IPS-15b (cell line): ENCODE measurements around the gene FOS.
"Not testable (repeated sequence)": the region's sequence is repeated elsewhere in the genome, so short reads cannot be mapped to it uniquely, and the experiment has no call there.

Experiments
- H3K27me3 ChIP-seq: one replicate; pipeline ENCODE4 v1.6.1; 2013; ENCODE audit warnings: low read length; ENCODE audit not compliant: control insufficient read depth, insufficient read depth
- H3K36me3 ChIP-seq: one replicate; pipeline ENCODE4 v1.6.1; 2013; ENCODE audit warnings: low read length; ENCODE audit not compliant: control insufficient read depth, insufficient read depth
- H3K4me1 ChIP-seq: one replicate; pipeline ENCODE4 v1.6.1; 2013; ENCODE audit warnings: mild to moderate bottlenecking, low read length; ENCODE audit not compliant: control insufficient read depth, insufficient read depth
- H3K4me3 ChIP-seq: one replicate; pipeline ENCODE4 v1.5.1; 2013; ENCODE audit warnings: low read depth, low read length
- H3K9ac ChIP-seq: one replicate; pipeline ENCODE4 v1.6.1; 2013; ENCODE audit warnings: low read depth, mild to moderate bottlenecking, low read length
- H3K9me3 ChIP-seq: one replicate; pipeline ENCODE4 v1.6.1; 2013; ENCODE audit warnings: mild to moderate bottlenecking, low read length; ENCODE audit not compliant: control insufficient read depth, insufficient read depth

FOS gene

DNA sequence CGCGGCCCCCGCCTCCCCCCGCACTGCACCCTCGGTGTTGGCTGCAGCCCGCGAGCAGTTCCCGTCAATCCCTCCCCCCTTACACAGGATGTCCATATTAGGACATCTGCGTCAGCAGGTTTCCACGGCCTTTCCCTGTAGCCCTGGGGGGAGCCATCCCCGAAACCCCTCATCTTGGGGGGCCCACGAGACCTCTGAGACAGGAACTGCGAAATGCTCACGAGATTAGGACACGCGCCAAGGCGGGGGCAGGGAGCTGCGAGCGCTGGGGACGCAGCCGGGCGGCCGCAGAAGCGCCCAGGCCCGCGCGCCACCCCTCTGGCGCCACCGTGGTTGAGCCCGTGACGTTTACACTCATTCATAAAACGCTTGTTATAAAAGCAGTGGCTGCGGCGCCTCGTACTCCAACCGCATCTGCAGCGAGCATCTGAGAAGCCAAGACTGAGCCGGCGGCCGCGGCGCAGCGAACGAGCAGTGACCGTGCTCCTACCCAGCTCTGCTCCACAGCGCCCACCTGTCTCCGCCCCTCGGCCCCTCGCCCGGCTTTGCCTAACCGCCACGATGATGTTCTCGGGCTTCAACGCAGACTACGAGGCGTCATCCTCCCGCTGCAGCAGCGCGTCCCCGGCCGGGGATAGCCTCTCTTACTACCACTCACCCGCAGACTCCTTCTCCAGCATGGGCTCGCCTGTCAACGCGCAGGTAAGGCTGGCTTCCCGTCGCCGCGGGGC lies at the start of gene FOS:
TSS of gene FOS (plus strand) at position 407 of the 731 bp plus-strand sequence. CDS start at position 562, 155 bp downstream.
- Histone ChIP-seq H3K4me1 (peaks cover 12% of the 10 kb centered on the region), H3K36me3 (peaks cover 9% of the 10 kb centered on the region), H3K4me3 (peak within 1 kb of the TSS; percentile 78), H3K27me3 (peaks cover 32% of the 10 kb centered on the region), H3K9me3 (no peaks in the 10 kb centered on the region), H3K9ac (peak within 1 kb of the TSS; percentile 86)

DNA sequence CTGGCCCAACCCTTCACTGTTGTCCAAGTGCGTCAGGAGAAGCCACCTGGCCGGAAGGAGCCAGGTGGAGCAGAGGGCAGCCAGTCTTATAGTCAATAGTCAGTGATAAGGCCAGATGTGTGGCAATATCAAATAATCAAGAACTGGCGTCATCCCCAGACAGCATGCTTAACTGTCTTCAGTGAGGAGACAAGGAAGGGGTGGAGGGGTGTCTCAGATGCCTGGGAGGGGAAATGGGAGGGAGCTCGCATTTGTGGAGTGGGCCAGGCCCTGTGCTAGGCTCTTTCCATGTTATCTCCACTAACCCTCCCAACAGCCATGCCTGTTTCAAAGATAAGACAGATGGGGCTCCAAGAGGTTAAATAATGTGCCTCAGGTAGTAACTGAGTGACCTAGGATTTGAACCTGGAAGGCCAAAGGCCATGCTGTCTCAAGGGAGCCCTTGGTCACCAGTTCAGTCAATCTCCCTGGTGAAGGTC lies 48.9 kb upstream of the FOS start:
- Histone ChIP-seq H3K9ac (no peak overlapping the region), H3K9me3 (no peaks in the 10 kb centered on the region), H3K4me3 (no peak overlapping the region), H3K36me3 (no peaks in the 10 kb centered on the region), H3K4me1 (peaks cover 3% of the 10 kb centered on the region), H3K27me3 (no peaks in the 10 kb centered on the region)

DNA sequence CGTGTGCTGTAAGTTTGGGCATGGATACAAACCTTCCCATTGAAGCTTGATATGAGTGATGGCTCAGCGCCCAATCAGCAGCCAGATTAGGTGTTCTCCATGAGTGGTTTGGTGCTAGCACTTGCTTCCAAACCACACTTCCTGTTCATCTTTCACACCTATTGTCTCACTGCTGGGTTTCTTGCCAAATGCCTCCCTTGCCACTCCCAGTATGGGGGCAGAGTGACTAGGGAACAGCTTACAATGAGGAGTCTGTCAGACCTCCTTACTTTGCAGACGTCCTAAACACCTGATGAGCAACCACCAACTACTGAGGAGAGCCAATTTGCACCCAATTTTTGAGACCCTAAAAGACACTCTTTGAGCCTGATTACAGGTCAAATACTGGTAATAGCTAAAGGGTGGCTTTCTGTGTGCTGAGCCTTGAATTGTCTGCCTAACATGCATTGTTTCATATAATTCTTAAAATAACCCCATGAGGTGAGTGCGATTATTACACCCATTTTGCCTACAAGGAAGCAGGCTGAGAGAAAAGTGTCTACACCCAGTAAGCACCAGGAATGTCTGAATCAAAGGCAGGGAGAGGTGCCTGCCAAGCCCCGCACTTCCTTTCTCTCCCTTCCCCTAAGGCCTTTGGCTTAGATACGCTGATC lies 48.4 kb upstream of the FOS start:
- H3K4me3 ChIP-seq = no peak overlapping the region
- H3K4me1 ChIP-seq = peaks cover 3% of the 10 kb centered on the region
- H3K27me3 ChIP-seq = no peaks in the 10 kb centered on the region
- no peaks in the 10 kb centered on the region for H3K36me3 ChIP-seq
- no peak overlapping the region for H3K9ac ChIP-seq
- no peaks in the 10 kb centered on the region for H3K9me3 ChIP-seq

DNA sequence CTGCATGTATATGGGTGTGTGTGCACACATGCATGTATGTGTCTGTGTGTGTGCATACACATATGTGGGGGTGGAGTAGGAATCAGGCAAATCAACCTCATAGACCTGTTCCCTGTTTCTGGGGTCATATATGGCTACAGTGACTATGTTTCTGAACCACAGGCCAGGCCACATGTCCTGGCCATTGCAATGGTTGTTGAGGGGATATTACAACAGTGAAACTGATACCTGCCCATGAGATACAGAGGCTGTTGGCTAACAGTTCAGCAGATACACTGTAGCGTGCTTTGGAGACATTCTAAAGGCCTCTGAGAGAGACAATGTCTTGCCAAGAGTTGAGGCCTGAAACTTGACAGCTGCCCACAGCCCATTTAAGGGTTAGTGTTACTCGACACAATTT lies 47.3 kb upstream of the FOS start:
- Histone ChIP-seq H3K36me3 (no peaks in the 10 kb centered on the region), H3K4me1 (peaks cover 3% of the 10 kb centered on the region), H3K9ac (no peak overlapping the region), H3K9me3 (no peaks in the 10 kb centered on the region), H3K27me3 (no peaks in the 10 kb centered on the region), H3K4me3 (no peak overlapping the region)

DNA sequence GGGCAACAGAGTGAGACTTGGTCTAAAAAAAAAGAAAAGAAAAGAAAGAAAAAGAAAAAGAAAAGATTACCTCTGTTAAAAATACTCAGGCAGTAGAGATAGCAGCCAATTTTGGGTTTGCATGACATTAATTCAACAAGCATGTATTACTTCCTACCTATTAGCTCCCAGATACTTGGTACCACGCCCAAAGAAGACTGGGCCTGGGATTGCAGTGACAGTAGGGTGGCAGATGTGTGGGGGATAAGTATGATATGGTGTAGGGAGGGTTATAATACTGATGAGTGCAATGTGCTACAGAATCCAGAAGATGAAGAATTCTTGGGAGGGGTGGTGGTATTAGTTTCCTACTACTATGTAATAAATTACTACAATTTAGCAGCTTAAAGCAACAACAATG lies 46.4 kb upstream of the FOS start:
- H3K9me3 ChIP-seq = no peaks in the 10 kb centered on the region
- no peak overlapping the region for H3K9ac ChIP-seq
- no peaks in the 10 kb centered on the region for H3K36me3 ChIP-seq
- H3K4me1 ChIP-seq = peaks cover 4% of the 10 kb centered on the region
- H3K27me3 ChIP-seq = no peaks in the 10 kb centered on the region
- no peak overlapping the region for H3K4me3 ChIP-seq

DNA sequence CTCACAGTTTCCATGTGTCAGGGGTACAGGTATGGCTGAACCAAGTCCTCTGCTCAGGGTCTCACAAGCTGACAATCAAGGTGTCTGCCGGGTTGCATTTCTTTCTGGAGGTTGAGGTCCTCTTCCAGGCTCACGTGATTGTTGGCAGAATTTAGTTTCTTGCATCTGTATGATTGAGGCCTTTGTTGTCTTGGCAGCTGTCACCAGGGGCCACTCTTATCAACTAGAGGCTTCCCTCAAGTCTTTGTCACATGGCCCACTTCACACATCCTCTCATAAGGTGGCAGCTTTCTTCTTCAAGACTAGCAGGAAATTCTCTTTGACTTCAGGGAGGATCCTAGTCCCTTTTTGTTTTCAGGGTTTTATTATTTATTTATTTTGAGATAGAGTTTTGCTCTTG lies 46.0 kb upstream of the FOS start:
- Histone ChIP-seq H3K4me1 (peaks cover 4% of the 10 kb centered on the region), H3K27me3 (no peaks in the 10 kb centered on the region), H3K4me3 (no peak overlapping the region), H3K9ac (no peak overlapping the region), H3K36me3 (no peaks in the 10 kb centered on the region), H3K9me3 (no peaks in the 10 kb centered on the region)

DNA sequence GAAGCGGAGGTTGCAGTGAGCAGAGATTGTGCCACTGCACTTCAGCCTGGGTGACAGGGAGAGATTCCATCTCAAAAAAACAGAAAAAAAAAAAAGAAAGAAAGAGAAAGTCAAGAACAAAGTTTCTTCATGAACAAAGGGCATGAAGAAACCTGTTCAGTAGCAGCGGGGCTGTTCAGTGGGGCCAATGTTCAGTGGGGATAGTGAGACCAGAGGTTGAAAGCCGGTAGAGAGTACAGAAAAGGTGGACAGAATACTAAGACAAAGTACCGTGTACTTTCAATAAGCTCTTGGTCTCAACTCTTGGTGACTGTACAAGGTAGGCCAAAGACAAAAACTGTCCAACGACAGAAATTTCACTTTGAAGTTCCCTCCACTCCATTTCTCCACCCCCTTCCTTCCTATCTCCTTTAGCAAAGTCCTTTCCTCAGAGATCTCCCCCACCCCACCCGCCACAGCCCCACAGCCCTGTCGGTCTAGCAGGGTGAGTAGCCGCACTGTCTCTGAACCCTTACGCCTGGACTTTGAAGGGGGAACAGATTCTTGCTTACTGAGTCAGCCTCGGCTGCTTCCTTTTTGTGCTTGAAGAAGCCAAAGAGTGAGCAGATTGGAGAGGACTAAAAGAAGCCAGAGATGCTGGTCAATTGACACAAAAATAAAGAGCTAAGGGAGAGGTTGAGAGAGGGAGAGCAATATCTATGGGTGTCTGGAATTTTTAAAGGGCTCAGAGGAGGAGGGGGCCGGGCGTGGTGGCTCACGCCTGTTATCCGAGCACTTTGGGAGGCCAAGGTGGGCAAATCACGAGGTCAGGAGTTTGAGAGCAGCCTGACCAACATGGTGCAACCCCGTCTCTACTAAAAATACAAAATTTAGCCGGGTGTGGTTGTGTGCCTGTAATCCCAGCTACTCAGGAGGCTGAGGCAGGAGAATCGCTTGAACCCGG lies 44.2 kb upstream of the FOS start:
- no peak overlapping the region for H3K9ac ChIP-seq
- H3K4me1 ChIP-seq = peaks cover 4% of the 10 kb centered on the region
- no peaks in the 10 kb centered on the region for H3K9me3 ChIP-seq
- no peaks in the 10 kb centered on the region for H3K27me3 ChIP-seq
- no peak overlapping the region for H3K4me3 ChIP-seq
- no peaks in the 10 kb centered on the region for H3K36me3 ChIP-seq

DNA sequence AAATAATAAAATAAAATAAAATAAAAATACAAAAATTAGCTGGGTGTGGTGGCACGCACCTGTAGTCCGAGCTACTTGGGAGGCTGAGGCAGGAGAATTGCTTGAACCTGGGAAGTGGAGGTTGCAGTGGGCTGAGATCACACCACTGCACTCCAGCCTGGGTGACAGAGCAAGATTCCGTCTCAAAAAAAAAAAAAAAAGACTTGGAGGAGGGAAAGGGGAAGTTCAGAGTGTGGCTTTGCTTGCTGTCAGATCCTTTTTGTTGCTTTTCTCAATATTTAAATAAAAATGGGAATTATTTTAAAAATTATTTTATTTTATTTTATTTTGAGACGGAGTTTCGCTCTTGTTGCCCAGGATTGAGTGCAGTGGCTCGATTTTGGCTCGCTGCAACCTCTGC lies 43.4 kb upstream of the FOS start:
- not testable (repeated sequence) for H3K9ac ChIP-seq, H3K4me1 ChIP-seq, H3K36me3 ChIP-seq, H3K9me3 ChIP-seq, H3K4me3 ChIP-seq, H3K27me3 ChIP-seq

DNA sequence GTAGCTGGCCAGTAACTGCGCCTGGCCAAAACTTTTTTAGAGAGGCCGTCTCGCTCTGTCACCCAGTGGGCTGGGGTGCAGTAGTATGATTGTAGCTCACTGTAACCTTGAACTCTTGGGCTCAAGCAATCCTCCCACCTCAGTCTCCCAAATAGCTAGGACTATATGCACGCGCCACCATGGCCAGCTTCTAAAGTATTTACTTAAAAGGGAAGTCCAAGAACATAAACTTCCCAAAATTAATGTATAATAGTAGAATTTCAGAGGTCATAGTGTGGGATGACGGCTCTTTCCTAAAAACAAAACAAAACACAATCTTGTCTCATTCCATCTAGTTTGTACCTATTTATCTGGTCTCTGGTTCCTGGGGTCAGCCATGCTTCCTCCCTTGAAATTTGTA lies 42.2 kb upstream of the FOS start:
- Histone ChIP-seq H3K36me3 (no peaks in the 10 kb centered on the region), H3K27me3 (no peaks in the 10 kb centered on the region), H3K4me1 (peaks cover 2% of the 10 kb centered on the region), H3K9me3 (no peaks in the 10 kb centered on the region), H3K4me3 (no peak overlapping the region), H3K9ac (no peak overlapping the region)

DNA sequence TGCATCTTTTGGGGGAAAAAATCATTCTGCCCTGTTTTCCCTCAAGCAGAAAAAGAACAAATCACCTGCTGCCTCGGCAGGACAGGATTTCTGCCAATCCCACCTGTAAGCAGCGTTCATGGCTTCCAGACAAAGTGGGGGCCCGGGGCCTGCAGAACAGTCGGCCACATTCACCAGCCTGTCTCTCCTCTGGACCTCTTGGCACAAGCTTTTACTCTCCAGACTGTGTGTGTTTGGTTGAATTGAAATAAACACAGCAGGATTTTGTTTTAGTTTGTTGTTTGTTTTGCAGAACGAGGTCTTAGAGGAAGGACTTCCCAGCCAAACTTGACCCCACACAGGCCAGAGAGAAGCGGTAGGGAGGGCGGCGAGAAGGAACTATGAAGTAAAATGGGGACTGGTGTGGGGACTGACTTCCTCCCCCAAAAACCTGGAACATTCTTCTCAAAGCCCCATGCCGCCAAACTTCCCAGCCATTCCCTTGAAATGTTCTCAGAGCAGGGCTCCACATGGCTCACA lies 41.7 kb upstream of the FOS start:
- Histone ChIP-seq H3K4me3 (no peak overlapping the region), H3K27me3 (no peaks in the 10 kb centered on the region), H3K9me3 (no peaks in the 10 kb centered on the region), H3K36me3 (no peaks in the 10 kb centered on the region), H3K4me1 (peaks cover 2% of the 10 kb centered on the region), H3K9ac (no peak overlapping the region)

DNA sequence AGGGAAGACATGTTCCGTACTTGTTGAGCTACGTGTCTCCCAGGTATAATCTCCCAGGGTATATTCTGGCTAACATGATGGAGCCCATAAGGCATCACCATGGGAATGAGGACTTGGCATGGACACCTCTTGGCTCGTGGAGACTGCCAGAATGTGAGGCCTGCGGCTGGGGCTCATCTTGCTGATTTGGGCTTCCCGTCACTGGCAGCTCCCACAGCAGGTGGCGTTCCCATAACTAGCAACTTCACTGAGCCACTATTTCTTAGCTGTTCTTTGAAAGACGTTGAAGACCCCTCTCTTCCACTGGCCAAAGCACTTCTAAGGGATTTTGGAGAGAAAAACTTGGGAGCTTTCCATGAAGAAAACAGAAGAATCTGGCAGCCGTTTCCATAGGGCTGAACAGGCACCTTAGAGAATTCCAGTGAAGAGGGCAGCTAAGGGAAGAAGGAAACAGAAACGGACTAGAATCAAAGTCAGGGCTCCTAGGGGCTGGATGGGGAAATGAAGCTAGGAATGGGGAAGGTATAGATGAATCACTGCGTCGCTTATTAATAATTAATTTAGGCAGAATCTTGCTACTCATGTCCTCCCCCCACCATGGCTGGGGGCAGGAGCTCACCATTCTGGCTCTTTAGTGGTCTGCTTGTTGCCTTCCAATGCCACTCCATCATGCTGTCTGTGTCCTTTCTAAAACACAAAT lies 39.7 kb upstream of the FOS start:
- H3K36me3 ChIP-seq = no peaks in the 10 kb centered on the region
- H3K4me3 ChIP-seq = no peak overlapping the region
- H3K9me3 ChIP-seq = no peaks in the 10 kb centered on the region
- no peak overlapping the region for H3K9ac ChIP-seq
- peaks cover 2% of the 10 kb centered on the region for H3K4me1 ChIP-seq
- H3K27me3 ChIP-seq = no peaks in the 10 kb centered on the region
